Fibroblast of lung (primary cell): ENCODE measurements around the gene IL17B. TPM values are rescaled to one million over a fixed set of nuclear protein-coding genes. Genes with fewer than 3 reads are reported as not detected.

Experiments
- DNase-seq, 2 donors: peaks; one replicate each; pipeline versions ENCODE4 v3.0.0 to v3.0.0-alpha.2; 2010; ENCODE audit warnings: low read depth in 2 of 2
- H2AFZ ChIP-seq: 2 replicates; pipeline ENCODE4 v1.5.1; 2012; ENCODE audit warnings: low read length, control low read depth, inconsistent platforms
- H3K27ac ChIP-seq: 2 replicates; pipeline ENCODE4 v1.5.1; 2011; ENCODE audit warnings: low read length, control low read depth; ENCODE audit not compliant: insufficient read depth
- H3K27me3 ChIP-seq: 2 replicates; pipeline ENCODE4 v1.5.1; 2011; ENCODE audit warnings: mild to moderate bottlenecking, low read length; ENCODE audit not compliant: control insufficient read depth, insufficient read depth
- H3K36me3 ChIP-seq: 2 replicates; pipeline ENCODE4 v1.5.1; 2011; ENCODE audit warnings: low read length; ENCODE audit not compliant: control insufficient read depth, insufficient read depth
- H3K4me1 ChIP-seq: 2 replicates; pipeline ENCODE4 v1.5.1; 2011; ENCODE audit warnings: low read length; ENCODE audit not compliant: control insufficient read depth, insufficient read depth; ENCODE audit errors: extremely low read depth
- H3K4me2 ChIP-seq: 2 replicates; pipeline ENCODE4 v1.5.1; 2011; ENCODE audit warnings: low read length, control low read depth; ENCODE audit not compliant: insufficient read depth; ENCODE audit errors: extremely low read depth
- H3K4me3 ChIP-seq, 4 experiments: fragments of 200-600 bp in 1 of 4; sonication (generic) in 1 of 4; replicated peaks in 1 of 4; 2 replicates each; pipeline ENCODE4 v1.5.1; 2011 to 2016; ENCODE audit warnings: low read length in 4 of 4, low read depth in 3 of 4, mild to moderate bottlenecking in 3 of 4, control low read depth in 2 of 4, inconsistent platforms in 1 of 4, mixed read lengths in 1 of 4; ENCODE audit not compliant: insufficient read depth in 1 of 4; ENCODE audit errors: control extremely low read depth in 1 of 4
- H3K79me2 ChIP-seq: 2 replicates; pipeline ENCODE4 v1.5.1; 2012; ENCODE audit warnings: mild to moderate bottlenecking, low read length, inconsistent platforms; ENCODE audit not compliant: control insufficient read depth, insufficient read depth
- H3K9ac ChIP-seq: 2 replicates; pipeline ENCODE4 v1.5.1; 2011; ENCODE audit warnings: mild to moderate bottlenecking, low read length, control low read depth; ENCODE audit not compliant: insufficient read depth
- H3K9me3 ChIP-seq: 2 replicates; pipeline ENCODE4 v1.5.1; 2012; ENCODE audit warnings: low read depth, low read length; ENCODE audit not compliant: control insufficient read depth, insufficient read depth
- H4K20me1 ChIP-seq: 2 replicates; pipeline ENCODE4 v1.5.1; 2011; ENCODE audit warnings: low read length; ENCODE audit not compliant: control insufficient read depth, insufficient read depth; ENCODE audit errors: extremely low read depth
- CTCF ChIP-seq, 2 donors: IDR thresholded peaks in 1 of 2; conservative IDR thresholded peaks in 1 of 2; 1 replicate in 1 of 2; 2 replicates in 1 of 2; pipeline ENCODE4 v1.5.1; 2011 to 2012; ENCODE audit warnings: low read length in 2 of 2, control low read depth in 1 of 2, inconsistent platforms in 1 of 2, low read depth in 1 of 2, mild to moderate bottlenecking in 1 of 2
- EZH2 ChIP-seq: IDR thresholded peaks from 2 replicates; pipeline ENCODE4 v1.5.1; 2012; ENCODE audit warnings: low read length, control low read depth, mild to moderate bottlenecking; ENCODE audit errors: missing control alignments
- polyA plus RNA-seq, 2 donors: library from polyadenylated mRNA; depleted of rRNA in 1 of 2; stranded (reverse) in 1 of 2; unstranded in 1 of 2; fragments of >200 nt; gene quantifications; 2 replicates each; pipeline ENCODE4 v1.2.1, GENCODE V29; 2011 to 2012; ENCODE audit warnings: missing spikeins in 1 of 2
- total RNA-seq: library from RNA; depleted of rRNA; stranded (reverse); fragments of >200 nt; gene quantifications from 2 replicates; pipeline ENCODE4 v1.2.1, GENCODE V29; 2014

The IL17B gene
- total and polyA plus RNA-seq, 2 donors (not counting 1 experiment from before 2014, with no cell fraction given): 0.34 TPM; not detected in 1

- Histone ChIP-seq H2AFZ (no peak overlapping the region), H3K4me2 (no peak overlapping the region), H3K9ac (no peak overlapping the region), H4K20me1 (no peaks in the 10 kb centered on the region), H3K79me2 (no peaks in the 10 kb centered on the region), H3K36me3 (no peaks in the 10 kb centered on the region), H3K4me3 (no peak overlapping the region), H3K4me1 (peaks cover 4% of the 10 kb centered on the region), H3K9me3 (no peaks in the 10 kb centered on the region), H3K27ac (no peak overlapping the region), H3K27me3 (no peaks in the 10 kb centered on the region)
- TF ChIP-seq EZH2 (no peak), CTCF (conservative IDR thresholded peaks at IDR 0.05 in 1 of 2, IDR thresholded peaks at IDR 0.05 in 1 of 2; ENCODE audit: low read depth in 1 of 2, low read length in 2 of 2) (no peak)
- peak in 1 of 2 donors; percentile 53 for DNase-seq
These were observed 53.2 kb downstream of the IL17B start for GRCh38 chr5:149325894-149326293.

- peak; percentile 12 to 49 for DNase-seq
- H3K27ac ChIP-seq: no peak overlapping the region
These were observed 53.8 kb downstream of the IL17B start for GRCh38 chr5:149325166-149325735.

GRCh38 chr5:149324641-149325040 is 54.5 kb downstream of the IL17B start:
- Histone ChIP-seq H3K9ac (no peak overlapping the region), H3K27me3 (no peaks in the 10 kb centered on the region), H3K4me2 (no peak overlapping the region), H3K4me1 (peaks cover 10% of the 10 kb centered on the region), H3K27ac (no peak overlapping the region), H3K9me3 (no peaks in the 10 kb centered on the region), H2AFZ (no peak overlapping the region), H3K4me3 (no peak overlapping the region), H3K36me3 (no peaks in the 10 kb centered on the region), H3K79me2 (no peaks in the 10 kb centered on the region), H4K20me1 (no peaks in the 10 kb centered on the region)
- TF ChIP-seq CTCF (conservative IDR thresholded peaks at IDR 0.05 in 1 of 2, IDR thresholded peaks at IDR 0.05 in 1 of 2; ENCODE audit: low read depth in 1 of 2, low read length in 2 of 2): no peak
- TF ChIP-seq EZH2: no peak
- no peak for DNase-seq

More at GRCh38 chr5:149325166-149325735, 53.8 kb downstream of the IL17B start:
- Histone ChIP-seq H2AFZ (no peak overlapping the region), H3K27me3 (no peaks in the 10 kb centered on the region), H3K9me3 (no peaks in the 10 kb centered on the region), H3K36me3 (no peaks in the 10 kb centered on the region), H3K4me2 (no peak overlapping the region), H3K79me2 (no peaks in the 10 kb centered on the region), H4K20me1 (no peaks in the 10 kb centered on the region), H3K9ac (no peak overlapping the region), H3K4me1 (peaks cover 10% of the 10 kb centered on the region), H3K4me3 (no peak overlapping the region)
- TF ChIP-seq CTCF (conservative IDR thresholded peaks at IDR 0.05 in 1 of 2, IDR thresholded peaks at IDR 0.05 in 1 of 2; ENCODE audit: low read depth in 1 of 2, low read length in 2 of 2) (no peak), EZH2 (no peak)

Other genes with a start within 250 kb of the IL17B start
- 37.2 and 48.1 TPM in 2 replicates for gene ABLIM3, start 237.8 kb downstream of the IL17B start, total RNA-seq
- gene ABLIM3, start 237.8 kb downstream of the IL17B start, polyA plus RNA-seq: 49.9 and 67.8 TPM in 2 replicates
- 7.1 and 9.5 TPM in 2 replicates for gene AFAP1L1, start 107.4 kb downstream of the IL17B start, total RNA-seq
- gene AFAP1L1, start 107.4 kb downstream of the IL17B start, polyA plus RNA-seq: 2.7 and 3.0 TPM in 2 replicates
- 29.6 and 30.8 TPM in 2 replicates for gene GRPEL2, start 33.8 kb downstream of the IL17B start, total RNA-seq
- 14.9 and 15.3 TPM in 2 replicates for gene GRPEL2, start 33.8 kb downstream of the IL17B start, polyA plus RNA-seq
- gene PCYOX1L, start 21.2 kb downstream of the IL17B start, total RNA-seq: 4.9 and 7.6 TPM in 2 replicates
- gene PCYOX1L, start 21.2 kb downstream of the IL17B start, polyA plus RNA-seq: 9.1 and 11.3 TPM in 2 replicates
- gene CSNK1A1, start 172.1 kb upstream of the IL17B start, total RNA-seq: 522 and 674 TPM in 2 replicates
- 245 and 275 TPM in 2 replicates for gene CSNK1A1, start 172.1 kb upstream of the IL17B start, polyA plus RNA-seq
- gene ARHGEF37, start 202.2 kb upstream of the IL17B start, total RNA-seq: 3.1 and 5.3 TPM in 2 replicates
- 0.31 and 0.38 TPM in 2 replicates for gene ARHGEF37, start 202.2 kb upstream of the IL17B start, polyA plus RNA-seq